Erythroblast (primary cell): ENCODE data around the gene ASCL3.
"Not testable (repeated sequence)": the region's sequence is repeated elsewhere in the genome, so short reads cannot be mapped to it uniquely, and the experiment has no call there.

Experiments used
- GATA1 ChIP-seq: IDR thresholded peaks from 2 replicates; pipeline ENCODE4 v1.6.1; 2011; ENCODE audit warnings: low read depth, mild to moderate bottlenecking, control low read depth, low read length, moderate library complexity
- POLR2A ChIP-seq: IDR thresholded peaks from 2 replicates; pipeline ENCODE4 v1.6.1; 2011; ENCODE audit warnings: mild to moderate bottlenecking, low read length

DNA sequence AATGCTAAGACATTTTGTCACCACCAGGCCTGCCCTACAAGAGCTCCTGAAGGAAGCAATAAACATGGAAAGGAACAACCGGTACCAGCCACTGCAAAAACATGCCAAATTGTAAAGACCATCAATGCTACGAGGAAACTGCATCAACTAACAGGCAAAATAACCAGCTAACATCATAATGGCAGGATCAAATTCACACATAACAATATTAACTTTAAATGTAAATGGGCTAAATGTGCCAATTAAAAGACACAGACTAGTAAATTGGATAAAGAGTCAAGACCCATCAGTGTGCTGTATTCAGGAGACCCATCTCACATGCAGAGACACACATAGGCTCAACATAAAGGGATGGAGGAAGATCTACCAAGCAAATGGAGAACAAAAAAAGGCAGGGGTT, 51.6 kb downstream of the ASCL3 start:
- not testable (repeated sequence) for TF ChIP-seq POLR2A, GATA1
